IMR-90 (cell line): ENCODE measurements around the gene EIF3A. TPM values are rescaled to one million over a fixed set of nuclear protein-coding genes. Genes with fewer than 3 reads are reported as not detected.

Experiments used
- ATAC-seq: fragments of 200-7000 bp; cut with Tn5 transposase; 2 replicates; pipeline ENCODE4 v1.9.1; 2020; ENCODE audit warnings: low read depth, mild to moderate bottlenecking, moderate library complexity
- BruUV-seq: library from RNA; stranded (reverse); fragments of 400-500 nt; replicated peaks from 2 replicates; lab custom pipeline; 2021; lab: Mats Ljungman, UMichigan
- CTCF ChIA-PET: fragments of 300-600 bp; formaldehyde crosslinking; extraction: SDS; loops from one replicate; lab custom pipeline; 2021; ENCODE audit warnings: antibody characterized with exemption; lab: Yijun Ruan, JAX
- POLR2A ChIA-PET: fragments of 300-600 bp; sonication (Branson Sonifier 250); formaldehyde crosslinking; loops from one replicate; lab custom pipeline; 2022; ENCODE audit warnings: antibody characterized with exemption; ENCODE audit not compliant: unreplicated experiment; lab: Charles Lee
- DNase-seq: peaks from one replicate; pipeline ENCODE4 v3.0.0; 2013
- H2AFZ ChIP-seq: replicated peaks from 2 replicates; pipeline ENCODE3; 2013; ENCODE audit warnings: low read length, mild to moderate bottlenecking; ENCODE audit not compliant: poor library complexity
- H2AK5ac ChIP-seq: 2 replicates; pipeline ENCODE4 v1.6.1; 2013; ENCODE audit warnings: low read depth, low read length, inconsistent platforms
- H2AK9ac ChIP-seq: replicated peaks from 2 replicates; pipeline ENCODE3; 2013; ENCODE audit warnings: mild to moderate bottlenecking, low read depth, low read length, moderate library complexity; ENCODE audit not compliant: poor library complexity
- H2BK120ac ChIP-seq: 2 replicates; pipeline ENCODE4 v1.6.1; 2013; ENCODE audit warnings: low read depth, low read length, inconsistent platforms
- H2BK15ac ChIP-seq: 3 replicates; pipeline ENCODE4 v1.6.1; 2013; ENCODE audit warnings: low read depth, low read length, inconsistent platforms
- H2BK20ac ChIP-seq: 2 replicates; pipeline ENCODE4 v1.6.1; 2013; ENCODE audit warnings: low read depth, mild to moderate bottlenecking, inconsistent platforms, low read length, moderate library complexity
- H2BK5ac ChIP-seq: 2 replicates; pipeline ENCODE4 v1.6.1; 2013; ENCODE audit warnings: mild to moderate bottlenecking, low read depth, low read length, inconsistent platforms; ENCODE audit not compliant: poor library complexity, severe bottlenecking
- H3K14ac ChIP-seq: replicated peaks from 2 replicates; pipeline ENCODE4 v1.6.1; 2013; ENCODE audit warnings: low read depth, low read length, inconsistent platforms
- H3K18ac ChIP-seq: 2 replicates; pipeline ENCODE4 v1.6.1; 2013; ENCODE audit warnings: low read depth, low read length, control low read depth
- H3K23ac ChIP-seq: 2 replicates; pipeline ENCODE4 v1.6.1; 2013; ENCODE audit warnings: low read depth, low read length, inconsistent platforms
- H3K27ac ChIP-seq: 2 replicates; pipeline ENCODE4 v1.5.1; 2013; ENCODE audit warnings: mild to moderate bottlenecking, control low read depth, low read length; ENCODE audit not compliant: insufficient read depth
- H3K27me3 ChIP-seq: 2 replicates; pipeline ENCODE4 v1.6.1; 2013; ENCODE audit warnings: low read length; ENCODE audit not compliant: control insufficient read depth, insufficient read depth
- H3K36me3 ChIP-seq: 2 replicates; pipeline ENCODE4 v1.6.1; 2013; ENCODE audit warnings: low read length, mixed read lengths; ENCODE audit not compliant: control insufficient read depth, insufficient read depth
- H3K4ac ChIP-seq: 2 replicates; pipeline ENCODE4 v1.6.1; 2013; ENCODE audit warnings: low read depth, low read length, inconsistent platforms
- H3K4me1 ChIP-seq: 2 replicates; pipeline ENCODE4 v1.6.1; 2013; ENCODE audit warnings: low read length, mixed read lengths; ENCODE audit not compliant: control insufficient read depth, insufficient read depth
- H3K4me2 ChIP-seq: 2 replicates; pipeline ENCODE4 v1.6.1; 2013; ENCODE audit warnings: low read depth, mild to moderate bottlenecking, control low read depth, low read length, moderate library complexity
- H3K4me3 ChIP-seq: 2 replicates; pipeline ENCODE4 v1.5.1; 2013; ENCODE audit warnings: low read depth, mild to moderate bottlenecking, control low read depth, low read length, moderate library complexity; ENCODE audit not compliant: insufficient read depth
- H3K56ac ChIP-seq: 2 replicates; pipeline ENCODE4 v1.6.1; 2013; ENCODE audit warnings: low read length, inconsistent platforms; ENCODE audit not compliant: insufficient read depth; ENCODE audit errors: extremely low read depth
- H3K79me1 ChIP-seq, 2 experiments: 2 replicates each; pipeline ENCODE4 v1.6.1; 2013; ENCODE audit warnings: low read length in 2 of 2, inconsistent platforms in 1 of 2, low read depth in 1 of 2
- H3K9ac ChIP-seq: 2 replicates; pipeline ENCODE4 v1.6.1; 2013; ENCODE audit warnings: low read depth, low read length, control low read depth
- H3K9me1 ChIP-seq: 2 replicates; pipeline ENCODE4 v1.6.1; 2013; ENCODE audit warnings: low read length, inconsistent platforms; ENCODE audit not compliant: insufficient read depth
- H3K9me3 ChIP-seq: 2 replicates; pipeline ENCODE4 v1.6.1; 2013; ENCODE audit warnings: low read length; ENCODE audit not compliant: control insufficient read depth, insufficient read depth
- H4K20me1 ChIP-seq: 2 replicates; pipeline ENCODE4 v1.6.1; 2013; ENCODE audit warnings: low read length, inconsistent platforms; ENCODE audit not compliant: insufficient read depth
- H4K5ac ChIP-seq: 2 replicates; pipeline ENCODE4 v1.6.1; 2013; ENCODE audit warnings: mild to moderate bottlenecking, low read depth, low read length, control low read depth
- H4K8ac ChIP-seq, 2 experiments: 2 replicates each; pipeline ENCODE4 v1.6.1; 2013; ENCODE audit warnings: low read depth in 2 of 2, low read length in 2 of 2, control low read depth in 1 of 2, inconsistent platforms in 1 of 2
- H4K91ac ChIP-seq: 2 replicates; pipeline ENCODE4 v1.6.1; 2013; ENCODE audit warnings: low read depth, low read length, inconsistent platforms; ENCODE audit not compliant: insufficient read depth
- BHLHE40 ChIP-seq: fragments of 150-350 bp; IDR thresholded peaks from 2 replicates; pipeline ENCODE4 v1.6.1; 2016; ENCODE audit warnings: mild to moderate bottlenecking, low read depth, low read length
- CEBPB ChIP-seq: IDR thresholded peaks from 2 replicates; pipeline ENCODE4 v1.6.1; 2012; ENCODE audit warnings: low read depth, low read length, improper control_type of control experiment
- MXI1 ChIP-seq: IDR thresholded peaks from 2 replicates; pipeline ENCODE4 v1.6.1; 2012; ENCODE audit warnings: low read depth, mild to moderate bottlenecking, low read length, moderate library complexity, borderline replicate concordance
- NFE2L2 ChIP-seq: fragments of 150-350 bp; IDR thresholded peaks from 2 replicates; pipeline ENCODE4 v1.6.1; 2016; ENCODE audit warnings: low read depth, mild to moderate bottlenecking, low read length
- RCOR1 ChIP-seq: IDR thresholded peaks from 2 replicates; pipeline ENCODE4 v1.6.1; 2012; ENCODE audit warnings: mild to moderate bottlenecking, low read length, improper control_type of control experiment; ENCODE audit not compliant: insufficient replicate concordance
- WGBS, 2 experiments: methylation state at CpG; one replicate each; pipeline versions ENCODE4 v1.1.5 to v1.1.7; 2013; ENCODE audit warnings: missing lambda C conversion rate in 2 of 2; ENCODE audit not compliant: insufficient read length in 1 of 2; ENCODE audit errors: extremely low coverage in 2 of 2; 5-methylcytosine and 5-hydroxymethylcytosine counted together
- dilution Hi-C: fragments of 300-500 bp; cut with HindIII; formaldehyde crosslinking; loops from one replicate; pipeline ENCODE4 v1.14.3; 2018; ENCODE audit warnings: low sequenced_read_pairs; ENCODE audit not compliant: unreplicated experiment
- in situ Hi-C: fragments of 300-500 bp; cut with MboI; formaldehyde crosslinking; loops from 3 replicates; pipeline ENCODE4 v1.14.3; 2019; ENCODE audit warnings: low sequenced_read_pairs, inconsistent platforms, mixed read lengths
- intact Hi-C: fragments of 100-400 bp; cut with micrococcal nuclease; formaldehyde crosslinking; loops from 2 replicates; pipeline ENCODE4 v1.10.0; 2022
- polyA plus RNA-seq, 3 experiments: library from polyadenylated mRNA; depleted of rRNA; stranded (reverse); fragments of >200 nt; gene quantifications; 2 replicates each; pipeline ENCODE4 v1.2.3, GENCODE V29; 2012; ENCODE audit warnings: low replicate concordance in 1 of 3
- total RNA-seq: library from RNA; depleted of rRNA; stranded (reverse); fragments of >200 nt; gene quantifications from 2 replicates; pipeline ENCODE4 v1.2.3, GENCODE V29; 2012
- TF ChIP-seq, protein P1 (sequence below): fragments of 150-350 bp; IDR thresholded peaks from 2 replicates; pipeline ENCODE4 v1.6.1; 2016; ENCODE audit warnings: low read depth, mild to moderate bottlenecking, low read length, moderate library complexity, borderline replicate concordance

Gene EIF3A
- total and polyA plus RNA-seq, 2 of the 4 experiments (the other 2 are of a cell fraction): 49.6 to 145 TPM

- H2AK9ac ChIP-seq: no peak overlapping the region
- H3K4me3 ChIP-seq: no peak overlapping the region
- no peak overlapping the region for H3K27ac ChIP-seq
- peak overlapping the region; percentile 66 for H3K4me2 ChIP-seq
- peaks cover 20% of the 10 kb centered on the region for H3K27me3 ChIP-seq
- H3K9me1 ChIP-seq: peaks cover 13% of the 10 kb centered on the region
- H4K8ac ChIP-seq: no peak overlapping the region
- no peak for DNase-seq
- no peak overlapping the region for H3K56ac ChIP-seq
- no peak overlapping the region for H3K23ac ChIP-seq
- H3K18ac ChIP-seq: no peak overlapping the region
- H4K5ac ChIP-seq: no peak overlapping the region
- H3K14ac ChIP-seq: no peak overlapping the region
- no peak; the same call in 1 of the 2 replicates for ATAC-seq
- intact Hi-C loops: loop anchor here (5.0 kb wide), 1 partner anchor 440 kb away; no protein-coding TSS in a partner anchor
- dilution Hi-C loops: no loop called here
- BruUV-seq: no TSS peak
- TF ChIP-seq BHLHE40 (no peak), NFE2L2 (no peak), CEBPB (no peak), MXI1 (no peak), RCOR1 (no peak)
- TF ChIP-seq, protein P1, sequence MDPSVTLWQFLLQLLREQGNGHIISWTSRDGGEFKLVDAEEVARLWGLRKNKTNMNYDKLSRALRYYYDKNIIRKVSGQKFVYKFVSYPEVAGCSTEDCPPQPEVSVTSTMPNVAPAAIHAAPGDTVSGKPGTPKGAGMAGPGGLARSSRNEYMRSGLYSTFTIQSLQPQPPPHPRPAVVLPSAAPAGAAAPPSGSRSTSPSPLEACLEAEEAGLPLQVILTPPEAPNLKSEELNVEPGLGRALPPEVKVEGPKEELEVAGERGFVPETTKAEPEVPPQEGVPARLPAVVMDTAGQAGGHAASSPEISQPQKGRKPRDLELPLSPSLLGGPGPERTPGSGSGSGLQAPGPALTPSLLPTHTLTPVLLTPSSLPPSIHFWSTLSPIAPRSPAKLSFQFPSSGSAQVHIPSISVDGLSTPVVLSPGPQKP: no peak
- POLR2A ChIA-PET: no interaction called here
- H2AFZ ChIP-seq: no peak overlapping the region
- CTCF ChIA-PET: no interaction called here
- H3K9me3 ChIP-seq: no peaks in the 10 kb centered on the region
- no peak overlapping the region for H2BK20ac ChIP-seq
- no peak overlapping the region for H2BK5ac ChIP-seq
- no peak overlapping the region for H3K9ac ChIP-seq
- no peak overlapping the region for H2BK15ac ChIP-seq
- peaks cover 15% of the 10 kb centered on the region for H4K20me1 ChIP-seq
- no peaks in the 10 kb centered on the region for H3K36me3 ChIP-seq
- peak overlapping the region; percentile 38; the same call in 1 of the 2 replicates for H2AK5ac ChIP-seq
- no peak overlapping the region; the same call in 1 of the 2 replicates for H4K91ac ChIP-seq
- H2BK120ac ChIP-seq: no peak overlapping the region
- H3K79me1 ChIP-seq: no peaks in the 10 kb centered on the region
- no CpG with 5 or more reads among the region's 4 CpGs for WGBS, 2 experiments
- H3K4ac ChIP-seq: no peak overlapping the region
- in situ Hi-C loops: no loop called here
- H3K4me1 ChIP-seq: peaks cover 12% of the 10 kb centered on the region
Measured at GRCh38 chr10:119007211-119007574, 73.4 kb downstream of the EIF3A start.
